Subcutaneous adipose tissue (tissue), 4 donors: ENCODE data around the gene HS2ST1. TPM values are rescaled to one million over a fixed set of nuclear protein-coding genes. Genes with fewer than 3 reads are reported as not detected.

Experiments
- CTCF ChIP-seq: fragments of 450-650 bp; IDR thresholded peaks from one replicate; pipeline ENCODE4 v1.5.1; 2016; ENCODE audit warnings: low read depth, mild to moderate bottlenecking, control low read depth, antibody characterized with exemption, moderate library complexity
- total RNA-seq, 4 donors: library from RNA; depleted of rRNA; stranded (reverse); fragments of >200 nt; gene quantifications; one replicate each; pipeline ENCODE4 v1.1.0, GENCODE V29; 2016

HS2ST1 gene
- total RNA-seq, 4 donors from 2014 or later: 10.2 to 25.5 (median 15.7) TPM

- no peak for TF ChIP-seq CTCF
Observed at GRCh38 chr1:87108228-87108627, 193.8 kb downstream of the HS2ST1 start.

- TF ChIP-seq CTCF: no peak
Observed at GRCh38 chr1:87108814-87109411, 194.5 kb downstream of the HS2ST1 start.

GRCh38 chr1:87111659-87112371, 197.4 kb downstream of the HS2ST1 start:
- TF ChIP-seq CTCF: no peak

DNA sequence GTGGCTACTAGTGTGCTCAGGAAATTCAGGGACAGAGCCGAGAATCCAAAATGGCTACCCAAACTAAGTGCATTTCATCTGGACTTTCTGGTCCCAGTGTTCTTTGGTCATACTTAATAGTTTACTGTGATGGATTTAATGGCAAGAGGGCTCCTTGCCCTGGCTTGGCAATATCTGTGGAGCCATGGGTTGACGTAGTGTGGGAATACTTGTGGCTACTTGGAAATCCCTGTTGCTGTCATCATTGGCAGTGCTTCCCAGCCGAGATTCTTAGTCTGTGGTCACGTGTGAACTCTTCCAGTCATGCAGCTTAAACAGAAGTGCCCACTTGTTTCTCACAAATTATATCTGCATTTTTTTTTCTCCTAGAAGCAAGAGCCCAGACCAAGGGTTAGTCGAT, 198.9 kb downstream of the HS2ST1 start:
- no peak for TF ChIP-seq CTCF

- TF ChIP-seq CTCF: no peak
Observed at GRCh38 chr1:87115317-87115890, 201.0 kb downstream of the HS2ST1 start.

DNA sequence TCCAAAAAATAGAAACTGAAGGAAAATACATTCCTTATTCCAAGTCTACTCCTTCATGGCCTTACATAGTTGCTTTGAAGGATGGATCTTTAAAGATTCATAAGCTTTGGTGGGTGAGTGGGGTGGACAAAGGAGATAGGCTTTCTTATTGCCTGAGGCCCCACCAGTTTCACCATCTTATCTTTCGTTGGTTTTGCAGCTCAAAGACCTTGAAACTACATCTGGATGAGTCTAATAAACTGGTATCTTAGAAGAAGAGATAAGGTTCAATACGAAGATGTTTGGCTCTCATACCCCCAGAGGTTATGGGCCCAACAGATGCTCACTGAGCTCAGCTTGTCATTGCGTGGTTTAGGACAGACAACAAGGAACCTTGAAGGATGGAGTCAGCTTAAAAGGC, 201.5 kb downstream of the HS2ST1 start:
- no peak for TF ChIP-seq CTCF

DNA sequence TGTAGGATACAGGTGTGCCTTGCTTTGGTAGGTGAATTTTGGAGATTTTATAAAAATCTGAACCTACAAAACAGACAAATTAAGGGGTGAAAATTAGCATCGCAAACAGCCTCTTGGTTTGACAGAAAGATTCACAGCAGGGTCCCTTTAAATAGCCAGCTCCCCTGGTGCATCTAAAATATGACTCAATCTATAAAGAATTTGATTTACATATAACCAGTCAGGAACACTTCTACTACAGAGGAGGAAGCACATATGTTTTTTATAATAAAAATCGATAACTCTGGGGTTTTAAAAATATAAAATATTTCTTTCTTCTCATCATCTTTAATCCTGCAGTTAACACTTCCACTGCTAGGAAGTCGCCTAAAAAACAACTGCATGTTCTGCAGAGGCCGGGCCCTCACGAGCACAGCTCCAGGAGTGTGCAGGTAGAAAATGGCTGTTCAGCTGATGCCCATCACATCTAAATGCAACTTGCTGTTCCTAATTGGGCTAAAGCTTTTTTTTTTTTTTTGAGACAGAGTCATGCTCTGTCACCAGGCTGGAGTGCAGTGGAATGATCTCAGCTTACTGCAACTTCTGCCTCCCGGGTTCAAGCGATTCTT, 203.4 kb downstream of the HS2ST1 start:
- no peak for TF ChIP-seq CTCF
